ENCODE results near the gene PTOV1.

Gene PTOV1

DNA sequence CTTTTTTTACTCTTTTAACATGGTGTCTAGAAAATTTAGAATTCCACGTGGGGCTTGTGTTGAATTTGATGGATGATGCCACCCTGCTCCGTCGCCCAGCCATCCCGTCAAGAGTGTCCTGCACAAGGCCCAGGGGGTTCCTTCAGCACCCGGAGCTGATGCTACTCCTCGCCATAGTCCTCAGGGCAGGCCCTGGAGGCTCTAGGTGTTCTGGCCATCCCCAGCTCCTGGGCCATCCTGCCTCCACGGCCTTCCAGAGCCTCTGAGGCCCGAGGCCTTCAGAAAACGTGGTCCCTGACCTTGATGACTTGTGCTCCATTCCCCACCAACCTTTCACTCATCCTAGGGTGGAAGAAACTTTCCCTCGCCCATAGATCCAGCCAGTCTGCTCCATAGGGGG lies 22.9 kb downstream of the PTOV1 start:
- Histone ChIP-seq H4K8ac (ENCODE audit: low read depth, low read length) (no peak overlapping the region), H3K4me3 (ENCODE audit: low read depth, low read length) (no peak overlapping the region), H3K79me2 (ENCODE audit: control insufficient read depth, insufficient read depth, low read length, poor library complexity) (peaks cover 25% of the 10 kb centered on the region)

DNA sequence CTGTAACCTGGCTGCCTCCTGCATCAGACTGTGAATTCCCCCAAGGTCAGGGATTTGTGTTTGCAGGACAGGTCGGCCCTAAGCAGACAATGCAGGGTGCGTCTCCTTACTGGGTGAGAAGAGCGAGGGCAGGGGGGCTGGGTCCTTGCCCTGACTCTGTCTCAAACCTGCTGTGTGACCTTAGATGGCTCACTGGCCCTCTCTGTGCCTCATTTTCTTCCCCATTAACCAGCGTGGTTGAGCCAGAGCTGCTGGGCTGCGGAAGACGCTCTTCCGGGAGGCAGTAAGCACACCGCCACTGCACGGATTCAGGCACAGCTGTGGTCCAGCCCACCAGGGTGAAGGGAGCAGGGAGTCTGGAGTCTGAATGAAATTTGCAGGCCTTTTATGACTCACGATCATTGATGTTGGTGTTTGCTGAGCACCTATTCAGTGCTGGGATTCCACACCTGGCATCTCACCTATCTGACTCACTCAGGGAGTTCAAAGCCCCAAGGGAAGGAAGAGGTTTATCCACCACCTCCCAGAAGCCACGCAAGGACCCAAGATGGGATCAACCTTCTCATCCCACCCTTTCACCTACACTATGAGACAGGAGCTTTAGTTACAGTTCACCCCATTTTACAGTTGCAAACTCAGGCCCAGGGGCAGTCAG lies 23.7 kb downstream of the PTOV1 start:
- H3K18ac ChIP-seq (ENCODE audit: low read length), result no peak overlapping the region
- peak in 1 of 2 donors; percentile 32 for DNase-seq
- no peak overlapping the region for H3K4ac ChIP-seq (ENCODE audit: low read depth, low read length)

More for the DNA sequence above, 22.9 kb downstream of the PTOV1 start:
- Histone ChIP-seq H3K36me3 (ENCODE audit: control insufficient read depth in 1 of 2, insufficient read depth in 2 of 2, low read length in 2 of 2) (peaks cover 32% of the 10 kb centered on the region in 2 experiments), H3K18ac (ENCODE audit: low read length) (no peak overlapping the region), H3K9me3 (ENCODE audit: insufficient read depth, low read depth, low read length) (no peaks in the 10 kb centered on the region), H3K14ac (ENCODE audit: low read length) (no peak overlapping the region), H3K9ac (ENCODE audit: low read length) (no peak overlapping the region), H3K4me1 (ENCODE audit: control insufficient read depth in 1 of 2, insufficient read depth in 2 of 2, low read length in 2 of 2) (peaks cover 16 to 24% of the 10 kb centered on the region in 2 experiments), H4K12ac (ENCODE audit: low read depth, low read length) (no peak overlapping the region), H3K27ac (ENCODE audit: low read depth, low read length) (no peak overlapping the region), H2BK5ac (ENCODE audit: low read depth, low read length, poor library complexity) (no peak overlapping the region), H2AFZ (ENCODE audit: insufficient read depth, low read length, poor library complexity) (no peak overlapping the region), H2AK5ac (ENCODE audit: low read length) (no peak overlapping the region), H3K4me2 (ENCODE audit: low read length) (no peak overlapping the region), H4K91ac (ENCODE audit: low read depth, low read length) (no peak overlapping the region), H3K4ac (ENCODE audit: low read depth, low read length) (no peak overlapping the region), H3K27me3 (ENCODE audit: insufficient read depth, low read length) (no peaks in the 10 kb centered on the region), H3K23ac (ENCODE audit: low read length) (no peak overlapping the region), H2BK120ac (ENCODE audit: insufficient read depth, low read length, poor library complexity) (no peak overlapping the region), H3K79me1 (ENCODE audit: low read length) (peaks cover 29% of the 10 kb centered on the region), H2BK12ac (ENCODE audit: low read length) (no peak overlapping the region)
- DNase-seq, result no peak
- WGBS (ENCODE audit: extremely low coverage, insufficient coverage, insufficient read length), result no CpG with 5 or more reads among the region's 10 CpGs

DNA sequence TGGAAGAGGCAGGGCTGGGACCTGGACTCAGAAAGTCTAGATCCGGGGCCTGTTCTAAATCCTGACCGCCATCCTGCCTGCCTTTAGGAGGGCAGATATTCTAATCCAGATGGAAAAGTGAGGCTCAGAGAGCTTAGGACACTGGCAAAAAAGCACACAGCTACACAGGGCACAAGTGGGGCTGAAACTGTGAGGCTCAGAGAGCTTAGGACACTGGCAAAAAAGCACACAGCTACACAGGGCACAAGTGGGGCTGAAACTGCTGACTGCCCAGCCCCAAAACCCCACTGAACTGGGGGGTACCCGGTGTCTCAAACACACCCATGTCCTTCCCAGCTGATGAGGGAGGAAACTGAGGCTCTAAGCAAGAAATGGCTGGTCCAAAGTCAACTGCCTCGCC lies 24.2 kb downstream of the PTOV1 start:
- WGBS (ENCODE audit: extremely low coverage, insufficient coverage, insufficient read length), result no CpG with 5 or more reads among the region's 4 CpGs
- H3K27me3 ChIP-seq (ENCODE audit: insufficient read depth, low read length), result no peaks in the 10 kb centered on the region
- H2BK120ac ChIP-seq (ENCODE audit: insufficient read depth, low read length, poor library complexity), result peak overlapping the region; percentile 97
- H2AFZ ChIP-seq (ENCODE audit: insufficient read depth, low read length, poor library complexity), result peak overlapping the region; percentile 14
- H4K8ac ChIP-seq (ENCODE audit: low read depth, low read length), result peak overlapping the region; percentile 98
- H2BK12ac ChIP-seq (ENCODE audit: low read length), result no peak overlapping the region
- no peaks in the 10 kb centered on the region for H3K9me3 ChIP-seq (ENCODE audit: insufficient read depth, low read depth, low read length)
- H2BK5ac ChIP-seq (ENCODE audit: low read depth, low read length, poor library complexity), result peak overlapping the region; percentile 88
- H3K18ac ChIP-seq (ENCODE audit: low read length), result peak overlapping the region; percentile 38
- H3K79me1 ChIP-seq (ENCODE audit: low read length), result peaks cover 21% of the 10 kb centered on the region
- no peak overlapping the region for H3K27ac ChIP-seq (ENCODE audit: low read depth, low read length)
- no peak for DNase-seq
- peak overlapping the region; percentile 4 for H3K9ac ChIP-seq (ENCODE audit: low read length)
- peak overlapping the region; percentile 94 for H4K91ac ChIP-seq (ENCODE audit: low read depth, low read length)
- H3K23ac ChIP-seq (ENCODE audit: low read length), result no peak overlapping the region
- H3K4ac ChIP-seq (ENCODE audit: low read depth, low read length), result peak overlapping the region; percentile 66
- H3K4me3 ChIP-seq (ENCODE audit: low read depth, low read length), result peak overlapping the region; percentile 11
- H2AK5ac ChIP-seq (ENCODE audit: low read length), result peak overlapping the region; percentile 82
- peaks cover 34 to 38% of the 10 kb centered on the region in 2 experiments for H3K36me3 ChIP-seq (ENCODE audit: control insufficient read depth in 1 of 2, insufficient read depth in 2 of 2, low read length in 2 of 2)
- peak overlapping the region; percentile 94 for H3K4me2 ChIP-seq (ENCODE audit: low read length)
- H4K12ac ChIP-seq (ENCODE audit: low read depth, low read length), result peak overlapping the region; percentile 84
- H3K79me2 ChIP-seq (ENCODE audit: control insufficient read depth, insufficient read depth, low read length, poor library complexity), result peaks cover 20% of the 10 kb centered on the region
- H3K4me1 ChIP-seq (ENCODE audit: control insufficient read depth in 1 of 2, insufficient read depth in 2 of 2, low read length in 2 of 2), result peaks cover 10 to 20% of the 10 kb centered on the region in 2 experiments
- H3K14ac ChIP-seq (ENCODE audit: low read length), result peak overlapping the region; percentile 96

More for the DNA sequence above, 23.7 kb downstream of the PTOV1 start:
- no peak overlapping the region for H4K91ac ChIP-seq (ENCODE audit: low read depth, low read length)
- H3K79me2 ChIP-seq (ENCODE audit: control insufficient read depth, insufficient read depth, low read length, poor library complexity), result peaks cover 25% of the 10 kb centered on the region
- H3K4me3 ChIP-seq (ENCODE audit: low read depth, low read length), result no peak overlapping the region
- H3K79me1 ChIP-seq (ENCODE audit: low read length), result peaks cover 27% of the 10 kb centered on the region
- no peak overlapping the region for H4K8ac ChIP-seq (ENCODE audit: low read depth, low read length)
- no peak overlapping the region for H2BK120ac ChIP-seq (ENCODE audit: insufficient read depth, low read length, poor library complexity)
- no peak overlapping the region for H2BK5ac ChIP-seq (ENCODE audit: low read depth, low read length, poor library complexity)
- H2AK5ac ChIP-seq (ENCODE audit: low read length), result no peak overlapping the region
- H4K12ac ChIP-seq (ENCODE audit: low read depth, low read length), result no peak overlapping the region
- no peak overlapping the region for H3K23ac ChIP-seq (ENCODE audit: low read length)
- no peak overlapping the region for H3K27ac ChIP-seq (ENCODE audit: low read depth, low read length)
- H2BK12ac ChIP-seq (ENCODE audit: low read length), result no peak overlapping the region
- H3K4me1 ChIP-seq (ENCODE audit: control insufficient read depth in 1 of 2, insufficient read depth in 2 of 2, low read length in 2 of 2), result peaks cover 14 to 24% of the 10 kb centered on the region in 2 experiments
- no peak overlapping the region for H3K14ac ChIP-seq (ENCODE audit: low read length)
- H2AFZ ChIP-seq (ENCODE audit: insufficient read depth, low read length, poor library complexity), result no peak overlapping the region
- H3K9me3 ChIP-seq (ENCODE audit: insufficient read depth, low read depth, low read length), result no peaks in the 10 kb centered on the region
- H3K36me3 ChIP-seq (ENCODE audit: control insufficient read depth in 1 of 2, insufficient read depth in 2 of 2, low read length in 2 of 2), result peaks cover 32 to 35% of the 10 kb centered on the region in 2 experiments
- no peaks in the 10 kb centered on the region for H3K27me3 ChIP-seq (ENCODE audit: insufficient read depth, low read length)
- H3K9ac ChIP-seq (ENCODE audit: low read length), result no peak overlapping the region
- no peak overlapping the region for H3K4me2 ChIP-seq (ENCODE audit: low read length)
- WGBS (ENCODE audit: extremely low coverage, insufficient coverage, insufficient read length), result no CpG with 5 or more reads among the region's 11 CpGs

DNA sequence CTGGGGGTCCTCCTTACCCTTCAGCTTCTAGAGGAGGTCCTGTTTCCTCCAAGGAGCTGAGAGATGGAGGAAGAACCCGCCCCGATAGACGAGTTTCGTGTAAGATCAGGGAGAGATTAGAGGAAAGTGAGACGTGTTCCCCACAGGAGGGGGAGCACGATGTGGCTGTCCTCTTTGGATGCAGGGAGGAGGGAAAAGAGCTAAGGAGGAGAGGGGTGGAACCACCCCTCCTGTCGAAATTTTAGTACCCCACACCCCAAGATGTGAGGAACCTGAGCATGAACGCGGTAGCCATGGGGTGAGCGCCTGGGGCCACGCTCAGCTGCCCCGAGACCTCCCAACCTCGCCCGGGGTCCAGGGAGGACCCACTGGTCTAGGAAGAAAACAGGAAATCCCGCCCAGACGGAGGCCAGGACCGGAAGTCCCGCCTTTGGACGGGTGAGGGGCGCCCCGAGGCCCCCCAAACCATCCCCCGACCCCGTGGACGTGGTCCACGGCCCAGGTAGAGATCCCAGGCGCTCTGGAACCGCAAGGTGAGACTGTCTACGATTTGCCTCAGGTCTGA lies 25.0 kb downstream of the PTOV1 start:
- Histone ChIP-seq H3K79me2 (ENCODE audit: control insufficient read depth, insufficient read depth, low read length, poor library complexity) (peaks cover 20% of the 10 kb centered on the region), H3K4ac (ENCODE audit: low read depth, low read length) (peak overlapping the region; percentile 66)
- peak in 1 of 2 donors; percentile 39 for DNase-seq

More for the DNA sequence above, 25.0 kb downstream of the PTOV1 start:
- peak overlapping the region; percentile 88 for H3K18ac ChIP-seq (ENCODE audit: low read length)
- H3K27me3 ChIP-seq (ENCODE audit: insufficient read depth, low read length), result no peaks in the 10 kb centered on the region
- no peak overlapping the region for H3K23ac ChIP-seq (ENCODE audit: low read length)
- H2BK12ac ChIP-seq (ENCODE audit: low read length), result no peak overlapping the region
- H2BK5ac ChIP-seq (ENCODE audit: low read depth, low read length, poor library complexity), result peak overlapping the region; percentile 88
- H3K14ac ChIP-seq (ENCODE audit: low read length), result peak overlapping the region; percentile 96
- peak overlapping the region; percentile 94 for H3K4me2 ChIP-seq (ENCODE audit: low read length)
- peaks cover 6 to 12% of the 10 kb centered on the region in 2 experiments for H3K4me1 ChIP-seq (ENCODE audit: control insufficient read depth in 1 of 2, insufficient read depth in 2 of 2, low read length in 2 of 2)
- peak overlapping the region; percentile 84 for H4K12ac ChIP-seq (ENCODE audit: low read depth, low read length)
- peak overlapping the region; percentile 97 for H2BK120ac ChIP-seq (ENCODE audit: insufficient read depth, low read length, poor library complexity)
- H2AK5ac ChIP-seq (ENCODE audit: low read length), result peak overlapping the region; percentile 83
- WGBS (ENCODE audit: extremely low coverage, insufficient coverage, insufficient read length), result no CpG with 5 or more reads among the region's 28 CpGs
- no peaks in the 10 kb centered on the region for H3K9me3 ChIP-seq (ENCODE audit: insufficient read depth, low read depth, low read length)
- H3K4me3 ChIP-seq (ENCODE audit: low read depth, low read length), result peak overlapping the region; percentile 99
- peaks cover 38 to 42% of the 10 kb centered on the region in 2 experiments for H3K36me3 ChIP-seq (ENCODE audit: control insufficient read depth in 1 of 2, insufficient read depth in 2 of 2, low read length in 2 of 2)
- peaks cover 21% of the 10 kb centered on the region for H3K79me1 ChIP-seq (ENCODE audit: low read length)
- peak overlapping the region; percentile 94 for H4K91ac ChIP-seq (ENCODE audit: low read depth, low read length)
- peak overlapping the region; percentile 92 for H3K9ac ChIP-seq (ENCODE audit: low read length)
- peak overlapping the region; percentile 98 for H4K8ac ChIP-seq (ENCODE audit: low read depth, low read length)
- peak overlapping the region; percentile 92 for H3K27ac ChIP-seq (ENCODE audit: low read depth, low read length)
- H2AFZ ChIP-seq (ENCODE audit: insufficient read depth, low read length, poor library complexity), result peak overlapping the region; percentile 71
